Measurements from ENCODE around the gene PKP1.

The PKP1 gene

DNA sequence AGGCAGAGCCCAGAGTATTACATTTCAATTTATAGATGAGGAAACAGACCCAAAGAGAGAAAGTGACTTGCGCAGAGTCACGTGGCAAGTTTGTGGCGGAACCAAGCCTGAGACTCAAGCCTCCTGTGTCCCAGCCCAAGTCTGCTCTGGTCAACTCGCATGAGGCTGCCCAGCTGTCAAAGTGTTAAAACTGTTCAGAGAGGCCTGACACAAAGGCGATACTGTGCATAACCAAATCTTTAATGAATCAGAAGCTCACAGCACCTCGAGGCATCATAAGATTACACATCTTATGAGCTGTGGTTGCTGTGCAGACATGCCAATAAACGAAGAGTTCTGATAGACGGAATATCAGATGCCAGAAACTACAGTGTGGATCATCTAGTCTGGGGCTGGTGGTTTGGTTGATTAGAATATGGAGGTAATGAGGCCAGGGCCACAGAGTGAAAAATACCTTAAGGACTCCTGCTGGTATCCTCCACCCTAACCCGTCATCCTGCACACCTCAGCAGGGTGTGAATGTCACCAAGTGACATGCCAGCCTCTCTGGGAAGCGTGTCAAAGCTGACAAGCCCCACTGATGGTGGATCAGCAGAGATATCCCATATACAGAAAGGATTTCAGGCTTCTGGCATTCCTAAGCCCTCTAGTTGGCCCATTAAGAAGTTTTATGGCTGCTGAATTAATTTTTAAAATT is 52.0 kb downstream of the PKP1 start:
- Histone ChIP-seq H3K27me3 (ENCODE audit: insufficient read depth, low read length, poor library complexity) (no peaks in the 10 kb centered on the region), H3K36me3 (ENCODE audit: control insufficient read depth, insufficient read depth, low read length) (no peaks in the 10 kb centered on the region), H3K4me1 (ENCODE audit: control insufficient read depth, low read depth, low read length) (no peaks in the 10 kb centered on the region), H3K4me3 (ENCODE audit: low read length) (no peak overlapping the region), H3K4ac (ENCODE audit: low read depth, low read length) (no peak overlapping the region), H2BK120ac (ENCODE audit: low read depth, low read length) (no peak overlapping the region), H3K79me1 (ENCODE audit: low read length) (no peaks in the 10 kb centered on the region), H2BK15ac (replicated peaks; ENCODE audit: low read depth) (no peak overlapping the region), H2AK5ac (ENCODE audit: low read length) (no peak overlapping the region), H3K79me2 (ENCODE audit: control insufficient read depth, insufficient read depth, low read length) (no peaks in the 10 kb centered on the region), H3K9ac (ENCODE audit: low read length) (no peak overlapping the region), H3K23ac (ENCODE audit: low read length) (no peak overlapping the region), H3K27ac (ENCODE audit: low read depth, low read length) (no peak overlapping the region), H3K18ac (ENCODE audit: low read length) (no peak overlapping the region), H4K5ac (ENCODE audit: low read length) (no peak overlapping the region), H4K8ac (ENCODE audit: low read depth, low read length) (no peak overlapping the region), H3K56ac (ENCODE audit: low read length) (no peak overlapping the region), H3K4me2 (ENCODE audit: low read length) (no peak overlapping the region), H2BK5ac (ENCODE audit: low read length) (no peak overlapping the region)
- peak; percentile 23 for DNase-seq
- WGBS (ENCODE audit: extremely low coverage, insufficient coverage, low lambda C conversion rate), result no CpG with 5 or more reads among the region's 10 CpGs

DNA sequence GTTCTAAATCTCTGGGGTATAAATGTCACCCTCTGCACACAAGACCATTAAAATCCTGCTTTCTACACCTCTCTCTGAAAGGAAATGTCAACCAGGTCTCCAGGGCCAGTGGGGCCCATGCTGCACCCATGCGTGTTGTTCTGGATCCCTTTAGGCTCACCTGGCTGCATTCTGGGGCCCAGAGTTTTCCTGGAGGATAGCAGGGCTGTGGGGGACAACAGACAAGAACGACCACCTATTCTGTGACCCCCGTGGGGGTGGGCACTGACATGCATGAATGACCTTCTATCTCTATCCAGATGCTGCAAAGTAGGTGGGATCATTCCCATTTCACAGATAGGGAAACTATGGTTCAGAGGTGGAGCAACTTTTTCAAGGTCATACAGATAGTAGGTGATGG is 52.6 kb downstream of the PKP1 start:
- Histone ChIP-seq H4K8ac (ENCODE audit: low read depth, low read length) (no peak overlapping the region), H3K27me3 (ENCODE audit: insufficient read depth, low read length, poor library complexity) (no peaks in the 10 kb centered on the region), H3K9ac (ENCODE audit: low read length) (no peak overlapping the region), H2BK120ac (ENCODE audit: low read depth, low read length) (no peak overlapping the region), H3K36me3 (ENCODE audit: control insufficient read depth, insufficient read depth, low read length) (no peaks in the 10 kb centered on the region), H3K27ac (ENCODE audit: low read depth, low read length) (no peak overlapping the region), H2BK15ac (replicated peaks; ENCODE audit: low read depth) (no peak overlapping the region), H4K5ac (ENCODE audit: low read length) (no peak overlapping the region), H3K4ac (ENCODE audit: low read depth, low read length) (no peak overlapping the region), H3K18ac (ENCODE audit: low read length) (no peak overlapping the region), H3K4me3 (ENCODE audit: low read length) (no peak overlapping the region), H3K56ac (ENCODE audit: low read length) (no peak overlapping the region), H3K23ac (ENCODE audit: low read length) (no peak overlapping the region), H2AK5ac (ENCODE audit: low read length) (no peak overlapping the region), H3K79me1 (ENCODE audit: low read length) (no peaks in the 10 kb centered on the region), H3K4me2 (ENCODE audit: low read length) (no peak overlapping the region), H3K79me2 (ENCODE audit: control insufficient read depth, insufficient read depth, low read length) (no peaks in the 10 kb centered on the region), H2BK5ac (ENCODE audit: low read length) (no peak overlapping the region), H3K4me1 (ENCODE audit: control insufficient read depth, low read depth, low read length) (no peaks in the 10 kb centered on the region)
- no CpG with 5 or more reads among the region's 3 CpGs for WGBS (ENCODE audit: extremely low coverage, insufficient coverage, low lambda C conversion rate)
- DNase-seq, result no peak

- H3K36me3 ChIP-seq (ENCODE audit: control insufficient read depth, insufficient read depth, low read length), result no peaks in the 10 kb centered on the region
- no peak overlapping the region for H2BK5ac ChIP-seq (ENCODE audit: low read length)
- no peak overlapping the region for H4K8ac ChIP-seq (ENCODE audit: low read depth, low read length)
- H3K9ac ChIP-seq (ENCODE audit: low read length), result no peak overlapping the region
- no peak overlapping the region for H2AK5ac ChIP-seq (ENCODE audit: low read length)
- DNase-seq, result no peak
- H3K79me1 ChIP-seq (ENCODE audit: low read length), result no peaks in the 10 kb centered on the region
- H2BK15ac ChIP-seq (replicated peaks; ENCODE audit: low read depth), result no peak overlapping the region
- H3K56ac ChIP-seq (ENCODE audit: low read length), result no peak overlapping the region
- no peak overlapping the region for H3K4me2 ChIP-seq (ENCODE audit: low read length)
- no peaks in the 10 kb centered on the region for H3K27me3 ChIP-seq (ENCODE audit: insufficient read depth, low read length, poor library complexity)
- no peak overlapping the region for H2BK120ac ChIP-seq (ENCODE audit: low read depth, low read length)
- WGBS (ENCODE audit: extremely low coverage, insufficient coverage, low lambda C conversion rate), result no CpG with 5 or more reads among the region's 9 CpGs
- H3K4ac ChIP-seq (ENCODE audit: low read depth, low read length), result no peak overlapping the region
- H3K4me1 ChIP-seq (ENCODE audit: control insufficient read depth, low read depth, low read length), result no peaks in the 10 kb centered on the region
- H4K5ac ChIP-seq (ENCODE audit: low read length), result no peak overlapping the region
- no peak overlapping the region for H3K23ac ChIP-seq (ENCODE audit: low read length)
- no peaks in the 10 kb centered on the region for H3K79me2 ChIP-seq (ENCODE audit: control insufficient read depth, insufficient read depth, low read length)
- H3K18ac ChIP-seq (ENCODE audit: low read length), result no peak overlapping the region
- no peak overlapping the region for H3K27ac ChIP-seq (ENCODE audit: low read depth, low read length)
- H3K4me3 ChIP-seq (ENCODE audit: low read length), result no peak overlapping the region
Measured at GRCh38 chr1:201336711-201337450, 53.6 kb downstream of the PKP1 start.

DNA sequence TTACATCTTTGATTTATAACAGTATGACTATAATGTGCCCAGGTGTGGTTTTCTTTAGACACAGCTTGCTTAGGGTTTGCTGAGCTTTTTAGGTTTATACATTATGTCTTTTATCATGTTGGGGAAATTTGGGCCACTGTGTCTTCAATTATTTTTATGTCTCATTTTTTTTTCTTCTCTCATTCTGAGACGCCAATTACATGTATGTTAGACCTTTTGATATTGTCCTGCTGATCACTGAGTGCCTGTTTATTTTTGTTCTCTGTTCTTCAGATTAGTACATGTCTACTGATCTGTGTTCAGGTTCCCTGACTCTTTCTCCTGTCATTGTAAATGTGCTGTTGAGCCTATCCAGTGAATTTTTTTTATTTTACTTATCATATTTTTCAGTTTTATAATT is 58.1 kb downstream of the PKP1 start:
- no peak overlapping the region for H3K56ac ChIP-seq (ENCODE audit: low read length)
- no CpG with 5 or more reads among the region's 1 CpG for WGBS (ENCODE audit: extremely low coverage, insufficient coverage, low lambda C conversion rate)
- no peaks in the 10 kb centered on the region for H3K27me3 ChIP-seq (ENCODE audit: insufficient read depth, low read length, poor library complexity)
- H3K4ac ChIP-seq (ENCODE audit: low read depth, low read length), result no peak overlapping the region
- H3K18ac ChIP-seq (ENCODE audit: low read length), result no peak overlapping the region
- no peak overlapping the region for H4K8ac ChIP-seq (ENCODE audit: low read depth, low read length)
- no peak overlapping the region for H3K9ac ChIP-seq (ENCODE audit: low read length)
- H3K27ac ChIP-seq (ENCODE audit: low read depth, low read length), result no peak overlapping the region
- H3K23ac ChIP-seq (ENCODE audit: low read length), result no peak overlapping the region
- no peak overlapping the region for H3K4me3 ChIP-seq (ENCODE audit: low read length)
- no peaks in the 10 kb centered on the region for H3K79me1 ChIP-seq (ENCODE audit: low read length)
- no peak overlapping the region for H2BK5ac ChIP-seq (ENCODE audit: low read length)
- H3K4me1 ChIP-seq (ENCODE audit: control insufficient read depth, low read depth, low read length), result no peaks in the 10 kb centered on the region
- no peak overlapping the region for H2BK15ac ChIP-seq (replicated peaks; ENCODE audit: low read depth)
- DNase-seq, result no peak
- no peak overlapping the region for H2BK120ac ChIP-seq (ENCODE audit: low read depth, low read length)
- no peaks in the 10 kb centered on the region for H3K36me3 ChIP-seq (ENCODE audit: control insufficient read depth, insufficient read depth, low read length)
- H3K4me2 ChIP-seq (ENCODE audit: low read length), result no peak overlapping the region
- no peak overlapping the region for H4K5ac ChIP-seq (ENCODE audit: low read length)
- H3K79me2 ChIP-seq (ENCODE audit: control insufficient read depth, insufficient read depth, low read length), result no peaks in the 10 kb centered on the region
- H2AK5ac ChIP-seq (ENCODE audit: low read length), result no peak overlapping the region

DNA sequence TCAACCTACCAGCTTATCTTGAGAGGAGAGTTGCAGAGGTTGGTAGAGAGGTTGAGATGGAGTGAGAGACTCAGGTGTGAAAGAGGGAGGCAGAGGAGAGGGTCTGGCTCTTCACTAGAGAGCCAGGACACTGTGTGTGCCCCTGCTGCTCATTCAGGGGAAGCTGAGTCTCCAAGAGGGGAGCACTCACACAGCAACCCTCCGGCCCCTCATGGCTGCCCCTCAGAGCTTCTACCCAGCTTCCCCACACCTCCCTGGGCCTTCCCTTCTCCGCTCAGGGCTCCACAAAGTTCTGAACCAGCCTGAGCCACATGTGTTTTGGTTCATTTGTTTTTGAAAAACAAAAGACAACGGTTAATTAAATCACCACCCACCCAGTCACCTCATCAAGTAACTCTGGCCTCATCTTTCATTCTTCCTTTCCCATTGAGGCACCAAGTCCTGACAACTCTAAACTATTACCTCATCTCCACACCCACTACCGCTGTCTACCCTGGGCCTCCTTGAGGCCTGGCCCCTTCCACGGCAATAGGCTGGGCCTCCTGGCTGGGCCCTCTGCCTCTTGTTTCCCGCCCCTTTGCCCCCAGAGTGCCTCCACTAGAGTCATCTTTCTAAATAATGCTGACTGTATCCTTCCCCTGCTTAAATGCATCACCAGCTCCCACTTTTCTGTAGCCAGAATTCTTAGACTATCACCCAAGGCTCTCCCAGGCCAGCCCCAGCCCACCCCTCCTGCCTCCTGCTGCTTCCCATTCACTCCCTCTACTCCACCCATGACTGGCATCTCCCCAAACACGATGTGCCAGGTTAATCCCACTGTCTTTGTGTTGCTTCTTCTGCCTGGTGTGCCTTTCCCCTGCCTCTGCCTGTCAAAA is 61.1 kb downstream of the PKP1 start:
- Histone ChIP-seq H3K27ac (ENCODE audit: low read depth, low read length) (no peak overlapping the region), H3K79me1 (ENCODE audit: low read length) (no peaks in the 10 kb centered on the region), H2BK120ac (ENCODE audit: low read depth, low read length) (no peak overlapping the region), H3K4me3 (ENCODE audit: low read length) (no peak overlapping the region), H2BK5ac (ENCODE audit: low read length) (no peak overlapping the region), H3K79me2 (ENCODE audit: control insufficient read depth, insufficient read depth, low read length) (no peaks in the 10 kb centered on the region), H3K27me3 (ENCODE audit: insufficient read depth, low read length, poor library complexity) (no peaks in the 10 kb centered on the region), H3K23ac (ENCODE audit: low read length) (no peak overlapping the region), H2AK5ac (ENCODE audit: low read length) (no peak overlapping the region), H3K4me2 (ENCODE audit: low read length) (no peak overlapping the region), H3K36me3 (ENCODE audit: control insufficient read depth, insufficient read depth, low read length) (no peaks in the 10 kb centered on the region), H3K18ac (ENCODE audit: low read length) (no peak overlapping the region), H3K4me1 (ENCODE audit: control insufficient read depth, low read depth, low read length) (no peaks in the 10 kb centered on the region), H2BK15ac (replicated peaks; ENCODE audit: low read depth) (no peak overlapping the region), H3K4ac (ENCODE audit: low read depth, low read length) (no peak overlapping the region), H4K5ac (ENCODE audit: low read length) (no peak overlapping the region), H3K9ac (ENCODE audit: low read length) (no peak overlapping the region), H3K56ac (ENCODE audit: low read length) (no peak overlapping the region), H4K8ac (ENCODE audit: low read depth, low read length) (no peak overlapping the region)
- WGBS (ENCODE audit: extremely low coverage, insufficient coverage, low lambda C conversion rate), result no CpG with 5 or more reads among the region's 7 CpGs
- no peak for DNase-seq
